ENCODE results near the gene CCDC88C. TPM values are rescaled to one million over a fixed set of nuclear protein-coding genes. Genes with fewer than 3 reads are reported as not detected.

Gene CCDC88C
- total RNA-seq, 2 donors from 2014 or later, result 103 to 175 TPM

GRCh38 chr14:91281346-91281745 lies 136.3 kb downstream of the CCDC88C start:
- Mint-ChIP-seq H3K4me3 (no peak overlapping the region), H3K27me3 (no peaks in the 10 kb centered on the region), H3K9me3 (no peaks in the 10 kb centered on the region), H3K36me3 (peaks cover 27% of the 10 kb centered on the region), H3K4me1 (ENCODE audit: low read depth in 2 of 2) (peaks cover 26 to 36% of the 10 kb centered on the region in 2 donors), H3K27ac (peak overlapping the region; percentile 51 to 94)
- DNase-seq (ENCODE audit: low spot score), result no peak
- ATAC-seq, result no peak

GRCh38 chr14:91280129-91280528 lies 137.5 kb downstream of the CCDC88C start:
- DNase-seq (ENCODE audit: low spot score), result peak; percentile 41
- Mint-ChIP-seq H3K4me3 (no peak overlapping the region), H3K9me3 (no peaks in the 10 kb centered on the region), H3K27ac (no peak overlapping the region), H3K4me1 (ENCODE audit: low read depth in 2 of 2) (peaks cover 16 to 28% of the 10 kb centered on the region in 2 donors), H3K36me3 (peaks cover 17% of the 10 kb centered on the region), H3K27me3 (no peaks in the 10 kb centered on the region)
- ATAC-seq, result no peak

GRCh38 chr14:91279354-91279753 lies 138.3 kb downstream of the CCDC88C start:
- H3K27me3 Mint-ChIP-seq, result no peaks in the 10 kb centered on the region
- no peaks in the 10 kb centered on the region for H3K9me3 Mint-ChIP-seq

GRCh38 chr14:91278383-91278715 lies 139.3 kb downstream of the CCDC88C start:
- Mint-ChIP-seq H3K36me3 (peaks cover 9% of the 10 kb centered on the region), H3K4me1 (ENCODE audit: low read depth in 2 of 2) (peaks cover 11 to 18% of the 10 kb centered on the region in 2 donors), H3K27ac (no peak overlapping the region), H3K27me3 (no peaks in the 10 kb centered on the region), H3K9me3 (no peaks in the 10 kb centered on the region), H3K4me3 (no peak overlapping the region)
- ATAC-seq (no peak), DNase-seq (ENCODE audit: low spot score) (no peak)

More at GRCh38 chr14:91279354-91279753, 138.3 kb downstream of the CCDC88C start:
- DNase-seq (ENCODE audit: low spot score) (peak; percentile 12), ATAC-seq (no peak)
- H3K27ac Mint-ChIP-seq, result no peak overlapping the region
- H3K36me3 Mint-ChIP-seq, result peaks cover 13% of the 10 kb centered on the region
- no peak overlapping the region for H3K4me3 Mint-ChIP-seq
- H3K4me1 Mint-ChIP-seq (ENCODE audit: low read depth in 2 of 2), result peaks cover 14 to 26% of the 10 kb centered on the region in 2 donors

- Mint-ChIP-seq H3K4me1 (ENCODE audit: low read depth in 2 of 2) (peaks cover 6 to 12% of the 10 kb centered on the region in 2 donors), H3K27me3 (no peaks in the 10 kb centered on the region), H3K4me3 (no peak overlapping the region), H3K9me3 (no peaks in the 10 kb centered on the region), H3K36me3 (peaks cover 8% of the 10 kb centered on the region), H3K27ac (peak overlapping the region in 1 of 2 donors; percentile 50)
- DNase-seq (ENCODE audit: low spot score) (peak; percentile 53), ATAC-seq (no peak)
Measured at GRCh38 chr14:91277546-91278382, 139.9 kb downstream of the CCDC88C start.

GRCh38 chr14:91274796-91275195 lies 142.8 kb downstream of the CCDC88C start:
- H3K27me3 Mint-ChIP-seq, result no peaks in the 10 kb centered on the region
- no peak overlapping the region for H3K4me3 Mint-ChIP-seq
- ATAC-seq (no peak), DNase-seq (ENCODE audit: low spot score) (peak; percentile 58)
- H3K36me3 Mint-ChIP-seq, result peaks cover 5% of the 10 kb centered on the region
- peaks cover 6 to 9% of the 10 kb centered on the region in 2 donors for H3K4me1 Mint-ChIP-seq (ENCODE audit: low read depth in 2 of 2)
- H3K27ac Mint-ChIP-seq, result peak overlapping the region in 1 of 2 donors; percentile 80
- H3K9me3 Mint-ChIP-seq, result no peaks in the 10 kb centered on the region

GRCh38 chr14:91273885-91274273 lies 143.7 kb downstream of the CCDC88C start:
- H3K4me3 Mint-ChIP-seq, result no peak overlapping the region
- H3K9me3 Mint-ChIP-seq, result no peaks in the 10 kb centered on the region
- peak overlapping the region in 1 of 2 donors; percentile 80 for H3K27ac Mint-ChIP-seq
- peaks cover 5% of the 10 kb centered on the region for H3K36me3 Mint-ChIP-seq
- DNase-seq (ENCODE audit: low spot score) (no peak), ATAC-seq (no peak)
- H3K27me3 Mint-ChIP-seq, result no peaks in the 10 kb centered on the region
- peaks cover 11 to 18% of the 10 kb centered on the region in 2 donors for H3K4me1 Mint-ChIP-seq (ENCODE audit: low read depth in 2 of 2)

GRCh38 chr14:91273273-91273884 lies 144.2 kb downstream of the CCDC88C start:
- peaks cover 5% of the 10 kb centered on the region for H3K36me3 Mint-ChIP-seq
- H3K27me3 Mint-ChIP-seq, result no peaks in the 10 kb centered on the region
- ATAC-seq (no peak), DNase-seq (ENCODE audit: low spot score) (peak; percentile 57)
- H3K4me1 Mint-ChIP-seq (ENCODE audit: low read depth in 2 of 2), result peaks cover 12 to 19% of the 10 kb centered on the region in 2 donors
- peak overlapping the region in 1 of 2 donors; percentile 80 for H3K27ac Mint-ChIP-seq
- no peaks in the 10 kb centered on the region for H3K9me3 Mint-ChIP-seq
- no peak overlapping the region for H3K4me3 Mint-ChIP-seq

- ATAC-seq (no peak), DNase-seq (ENCODE audit: low spot score) (peak; percentile 60)
- Mint-ChIP-seq H3K9me3 (no peaks in the 10 kb centered on the region), H3K36me3 (peaks cover 5% of the 10 kb centered on the region), H3K4me1 (ENCODE audit: low read depth in 2 of 2) (peaks cover 20 to 26% of the 10 kb centered on the region in 2 donors), H3K27me3 (no peaks in the 10 kb centered on the region), H3K4me3 (no peak overlapping the region), H3K27ac (no peak overlapping the region)
Measured at GRCh38 chr14:91272341-91273272, 145.0 kb downstream of the CCDC88C start.

- Mint-ChIP-seq H3K4me3 (no peak overlapping the region), H3K36me3 (peaks cover 5% of the 10 kb centered on the region), H3K27me3 (no peaks in the 10 kb centered on the region), H3K4me1 (ENCODE audit: low read depth in 2 of 2) (peaks cover 23 to 29% of the 10 kb centered on the region in 2 donors), H3K27ac (no peak overlapping the region), H3K9me3 (no peaks in the 10 kb centered on the region)
- ATAC-seq, result no peak
- peak; percentile 29 for DNase-seq (ENCODE audit: low spot score)
Measured at GRCh38 chr14:91271639-91272038, 146.0 kb downstream of the CCDC88C start.

GRCh38 chr14:91270619-91271018 lies 147.0 kb downstream of the CCDC88C start:
- Mint-ChIP-seq H3K36me3 (peaks cover 5% of the 10 kb centered on the region), H3K4me3 (no peak overlapping the region)

GRCh38 chr14:91270188-91270587 lies 147.4 kb downstream of the CCDC88C start:
- ATAC-seq (no peak), DNase-seq (ENCODE audit: low spot score) (no peak)
- Mint-ChIP-seq H3K9me3 (no peaks in the 10 kb centered on the region), H3K27ac (peak overlapping the region; percentile 31 to 34), H3K4me1 (ENCODE audit: low read depth in 2 of 2) (peaks cover 32 to 34% of the 10 kb centered on the region in 2 donors), H3K36me3 (peaks cover 5% of the 10 kb centered on the region), H3K4me3 (no peak overlapping the region), H3K27me3 (no peaks in the 10 kb centered on the region)

More at GRCh38 chr14:91270619-91271018, 147.0 kb downstream of the CCDC88C start:
- Mint-ChIP-seq H3K27me3 (no peaks in the 10 kb centered on the region), H3K9me3 (no peaks in the 10 kb centered on the region), H3K27ac (no peak overlapping the region), H3K4me1 (ENCODE audit: low read depth in 2 of 2) (peaks cover 27 to 30% of the 10 kb centered on the region in 2 donors)
- no peak for ATAC-seq
- DNase-seq (ENCODE audit: low spot score), result peak; percentile 8

Data from natural killer cell treated with Interleukin-12 subunit alpha and Interleukin-12 subunit beta and Interleukin-15 and Interleukin-18, amount 100 ng/mL, for 72 hours (primary cell).